Hypothalamus (tissue), 51 donors: Measurements from ENCODE around the gene LTK.
"Not testable (repeated sequence)": the region's sequence is repeated elsewhere in the genome, so short reads cannot be mapped to it uniquely, and the experiment has no call there.

Experiments
- DNase-seq, 51 donors: peaks; one replicate each; lab custom pipeline; 2025; lab: John Stamatoyannopoulos, UW

The LTK gene

GRCh38 chr15:41482110-41482877 is 31.3 kb downstream of the LTK start:
- no peak for DNase-seq

- DNase-seq = no peak
Measured at GRCh38 chr15:41480396-41481140, 33.1 kb downstream of the LTK start.

- no peak for DNase-seq
Measured at GRCh38 chr15:41476416-41477048, 37.1 kb downstream of the LTK start.

GRCh38 chr15:41474941-41475340 is 38.7 kb downstream of the LTK start:
- DNase-seq = no peak

- no peak for DNase-seq
Measured at GRCh38 chr15:41474436-41474835, 39.2 kb downstream of the LTK start.

GRCh38 chr15:41473418-41473817 is 40.2 kb downstream of the LTK start:
- no peak for DNase-seq

GRCh38 chr15:41469644-41470043 is 44.0 kb downstream of the LTK start:
- not testable (repeated sequence) for DNase-seq

GRCh38 chr15:41466711-41467110 is 46.9 kb downstream of the LTK start:
- no peak for DNase-seq

- DNase-seq = peak in 2 of 51 donors; percentile 4 to 6
Measured at GRCh38 chr15:41465822-41466421, 47.7 kb downstream of the LTK start.

GRCh38 chr15:41464889-41465580 is 48.6 kb downstream of the LTK start:
- DNase-seq = no peak

GRCh38 chr15:41462084-41462795 is 51.4 kb downstream of the LTK start:
- DNase-seq = no peak
